Fibroblast of lung (primary cell): Measurements from ENCODE around the gene IKZF3. TPM values are rescaled to one million over a fixed set of nuclear protein-coding genes. Genes with fewer than 3 reads are reported as not detected.

Experiments used
- DNase-seq, 2 donors: peaks; one replicate each; pipeline versions ENCODE4 v3.0.0 to v3.0.0-alpha.2; 2010; ENCODE audit warnings: low read depth in 2 of 2
- H2AFZ ChIP-seq: 2 replicates; pipeline ENCODE4 v1.5.1; 2012; ENCODE audit warnings: low read length, control low read depth, inconsistent platforms
- H3K27ac ChIP-seq: 2 replicates; pipeline ENCODE4 v1.5.1; 2011; ENCODE audit warnings: low read length, control low read depth; ENCODE audit not compliant: insufficient read depth
- H3K27me3 ChIP-seq: 2 replicates; pipeline ENCODE4 v1.5.1; 2011; ENCODE audit warnings: mild to moderate bottlenecking, low read length; ENCODE audit not compliant: control insufficient read depth, insufficient read depth
- H3K36me3 ChIP-seq: 2 replicates; pipeline ENCODE4 v1.5.1; 2011; ENCODE audit warnings: low read length; ENCODE audit not compliant: control insufficient read depth, insufficient read depth
- H3K4me1 ChIP-seq: 2 replicates; pipeline ENCODE4 v1.5.1; 2011; ENCODE audit warnings: low read length; ENCODE audit not compliant: control insufficient read depth, insufficient read depth; ENCODE audit errors: extremely low read depth
- H3K4me2 ChIP-seq: 2 replicates; pipeline ENCODE4 v1.5.1; 2011; ENCODE audit warnings: low read length, control low read depth; ENCODE audit not compliant: insufficient read depth; ENCODE audit errors: extremely low read depth
- H3K4me3 ChIP-seq, 4 experiments: fragments of 200-600 bp in 1 of 4; sonication (generic) in 1 of 4; replicated peaks in 1 of 4; 2 replicates each; pipeline ENCODE4 v1.5.1; 2011 to 2016; ENCODE audit warnings: low read length in 4 of 4, low read depth in 3 of 4, mild to moderate bottlenecking in 3 of 4, control low read depth in 2 of 4, inconsistent platforms in 1 of 4, mixed read lengths in 1 of 4; ENCODE audit not compliant: insufficient read depth in 1 of 4; ENCODE audit errors: control extremely low read depth in 1 of 4
- H3K79me2 ChIP-seq: 2 replicates; pipeline ENCODE4 v1.5.1; 2012; ENCODE audit warnings: mild to moderate bottlenecking, low read length, inconsistent platforms; ENCODE audit not compliant: control insufficient read depth, insufficient read depth
- H3K9ac ChIP-seq: 2 replicates; pipeline ENCODE4 v1.5.1; 2011; ENCODE audit warnings: mild to moderate bottlenecking, low read length, control low read depth; ENCODE audit not compliant: insufficient read depth
- H3K9me3 ChIP-seq: 2 replicates; pipeline ENCODE4 v1.5.1; 2012; ENCODE audit warnings: low read depth, low read length; ENCODE audit not compliant: control insufficient read depth, insufficient read depth
- H4K20me1 ChIP-seq: 2 replicates; pipeline ENCODE4 v1.5.1; 2011; ENCODE audit warnings: low read length; ENCODE audit not compliant: control insufficient read depth, insufficient read depth; ENCODE audit errors: extremely low read depth
- CTCF ChIP-seq, 2 donors: IDR thresholded peaks in 1 of 2; conservative IDR thresholded peaks in 1 of 2; 1 replicate in 1 of 2; 2 replicates in 1 of 2; pipeline ENCODE4 v1.5.1; 2011 to 2012; ENCODE audit warnings: low read length in 2 of 2, control low read depth in 1 of 2, inconsistent platforms in 1 of 2, low read depth in 1 of 2, mild to moderate bottlenecking in 1 of 2
- EZH2 ChIP-seq: IDR thresholded peaks from 2 replicates; pipeline ENCODE4 v1.5.1; 2012; ENCODE audit warnings: low read length, control low read depth, mild to moderate bottlenecking; ENCODE audit errors: missing control alignments
- polyA plus RNA-seq, 2 donors: library from polyadenylated mRNA; depleted of rRNA in 1 of 2; stranded (reverse) in 1 of 2; unstranded in 1 of 2; fragments of >200 nt; gene quantifications; 2 replicates each; pipeline ENCODE4 v1.2.1, GENCODE V29; 2011 to 2012; ENCODE audit warnings: missing spikeins in 1 of 2
- total RNA-seq: library from RNA; depleted of rRNA; stranded (reverse); fragments of >200 nt; gene quantifications from 2 replicates; pipeline ENCODE4 v1.2.1, GENCODE V29; 2014

Gene IKZF3
- total and polyA plus RNA-seq, 2 donors (not counting 1 experiment from before 2014, with no cell fraction given): not detected

GRCh38 chr17:39774047-39774446, 90.1 kb downstream of the IKZF3 start:
- Histone ChIP-seq H3K27ac (no peak overlapping the region), H3K27me3 (peaks cover 16% of the 10 kb centered on the region), H3K4me2 (no peak overlapping the region), H3K79me2 (no peaks in the 10 kb centered on the region), H3K9ac (no peak overlapping the region), H3K9me3 (no peaks in the 10 kb centered on the region), H4K20me1 (no peaks in the 10 kb centered on the region), H3K4me1 (no peaks in the 10 kb centered on the region), H3K36me3 (no peaks in the 10 kb centered on the region), H2AFZ (no peak overlapping the region), H3K4me3 (no peak overlapping the region)
- TF ChIP-seq CTCF (conservative IDR thresholded peaks at IDR 0.05 in 1 of 2, IDR thresholded peaks at IDR 0.05 in 1 of 2; ENCODE audit: low read depth in 1 of 2, low read length in 2 of 2): no peak
- no peak for TF ChIP-seq EZH2
- DNase-seq: no peak

GRCh38 chr17:39772987-39773934, 90.9 kb downstream of the IKZF3 start:
- H3K27ac ChIP-seq: no peak overlapping the region
- no peak overlapping the region for H3K9ac ChIP-seq
- H3K27me3 ChIP-seq: peaks cover 17% of the 10 kb centered on the region
- no peak overlapping the region for H2AFZ ChIP-seq
- no peak overlapping the region for H3K4me3 ChIP-seq
- DNase-seq: no peak
- TF ChIP-seq CTCF (conservative IDR thresholded peaks at IDR 0.05 in 1 of 2, IDR thresholded peaks at IDR 0.05 in 1 of 2; ENCODE audit: low read depth in 1 of 2, low read length in 2 of 2): no peak
- no peak for TF ChIP-seq EZH2
- H4K20me1 ChIP-seq: no peaks in the 10 kb centered on the region
- H3K36me3 ChIP-seq: no peaks in the 10 kb centered on the region
- no peaks in the 10 kb centered on the region for H3K79me2 ChIP-seq
- no peak overlapping the region for H3K4me2 ChIP-seq
- H3K4me1 ChIP-seq: no peaks in the 10 kb centered on the region
- no peaks in the 10 kb centered on the region for H3K9me3 ChIP-seq

GRCh38 chr17:39772415-39772814, 91.7 kb downstream of the IKZF3 start:
- no peak overlapping the region for H3K4me3 ChIP-seq
- H2AFZ ChIP-seq: no peak overlapping the region
- TF ChIP-seq CTCF (conservative IDR thresholded peaks at IDR 0.05 in 1 of 2, IDR thresholded peaks at IDR 0.05 in 1 of 2; ENCODE audit: low read depth in 1 of 2, low read length in 2 of 2) (no peak), EZH2 (no peak)
- peaks cover 11% of the 10 kb centered on the region for H3K27me3 ChIP-seq
- H3K9me3 ChIP-seq: no peaks in the 10 kb centered on the region
- no peak overlapping the region for H3K4me2 ChIP-seq
- no peak overlapping the region for H3K9ac ChIP-seq
- no peaks in the 10 kb centered on the region for H3K36me3 ChIP-seq
- no peaks in the 10 kb centered on the region for H4K20me1 ChIP-seq
- no peak overlapping the region for H3K27ac ChIP-seq
- DNase-seq: no peak
- H3K4me1 ChIP-seq: no peaks in the 10 kb centered on the region
- no peaks in the 10 kb centered on the region for H3K79me2 ChIP-seq
